ENCODE measurements around the gene ZNF440. TPM values are rescaled to one million over a fixed set of nuclear protein-coding genes. Genes with fewer than 3 reads are reported as not detected.

ZNF440 gene
- 2.3 and 6.9 TPM in 2 replicates for total RNA-seq

DNA sequence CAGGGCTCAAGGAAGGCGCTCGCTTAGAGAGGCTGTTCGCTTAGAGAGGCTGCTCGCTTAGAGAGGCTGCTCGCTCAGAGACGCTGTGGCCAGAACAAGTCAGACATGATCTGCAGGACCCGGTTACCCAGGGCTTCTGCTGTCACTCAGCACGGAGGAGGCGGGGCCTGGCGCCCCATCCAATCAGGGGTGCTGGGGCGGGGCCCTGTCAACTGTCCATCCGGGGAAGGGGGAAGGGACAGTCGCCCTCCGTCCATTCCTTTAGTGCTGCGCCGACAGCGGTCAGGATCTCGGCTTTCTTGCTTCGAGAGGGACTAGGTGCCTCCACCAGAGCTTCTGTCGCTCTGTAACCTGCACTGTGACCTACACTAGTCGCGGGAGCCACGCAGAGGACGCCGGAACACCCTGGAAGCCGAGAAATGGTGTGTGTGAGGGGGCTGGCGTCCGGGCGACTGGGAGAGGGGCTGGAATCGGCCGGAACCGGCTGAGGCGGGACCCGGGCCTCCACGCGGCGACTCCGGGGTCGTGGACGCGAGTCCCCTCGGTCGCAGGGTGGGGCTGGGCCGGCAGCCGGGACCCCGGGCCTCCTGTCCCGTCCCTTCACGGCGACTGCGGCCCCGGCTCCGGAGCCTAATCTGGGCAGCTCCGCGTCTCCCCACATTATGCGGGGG lies at the start of gene ZNF440:
ZNF440 (plus strand) TSS at position 245 of the 671 bp plus-strand sequence; CDS start at position 420, 175 bp downstream.

DNA sequence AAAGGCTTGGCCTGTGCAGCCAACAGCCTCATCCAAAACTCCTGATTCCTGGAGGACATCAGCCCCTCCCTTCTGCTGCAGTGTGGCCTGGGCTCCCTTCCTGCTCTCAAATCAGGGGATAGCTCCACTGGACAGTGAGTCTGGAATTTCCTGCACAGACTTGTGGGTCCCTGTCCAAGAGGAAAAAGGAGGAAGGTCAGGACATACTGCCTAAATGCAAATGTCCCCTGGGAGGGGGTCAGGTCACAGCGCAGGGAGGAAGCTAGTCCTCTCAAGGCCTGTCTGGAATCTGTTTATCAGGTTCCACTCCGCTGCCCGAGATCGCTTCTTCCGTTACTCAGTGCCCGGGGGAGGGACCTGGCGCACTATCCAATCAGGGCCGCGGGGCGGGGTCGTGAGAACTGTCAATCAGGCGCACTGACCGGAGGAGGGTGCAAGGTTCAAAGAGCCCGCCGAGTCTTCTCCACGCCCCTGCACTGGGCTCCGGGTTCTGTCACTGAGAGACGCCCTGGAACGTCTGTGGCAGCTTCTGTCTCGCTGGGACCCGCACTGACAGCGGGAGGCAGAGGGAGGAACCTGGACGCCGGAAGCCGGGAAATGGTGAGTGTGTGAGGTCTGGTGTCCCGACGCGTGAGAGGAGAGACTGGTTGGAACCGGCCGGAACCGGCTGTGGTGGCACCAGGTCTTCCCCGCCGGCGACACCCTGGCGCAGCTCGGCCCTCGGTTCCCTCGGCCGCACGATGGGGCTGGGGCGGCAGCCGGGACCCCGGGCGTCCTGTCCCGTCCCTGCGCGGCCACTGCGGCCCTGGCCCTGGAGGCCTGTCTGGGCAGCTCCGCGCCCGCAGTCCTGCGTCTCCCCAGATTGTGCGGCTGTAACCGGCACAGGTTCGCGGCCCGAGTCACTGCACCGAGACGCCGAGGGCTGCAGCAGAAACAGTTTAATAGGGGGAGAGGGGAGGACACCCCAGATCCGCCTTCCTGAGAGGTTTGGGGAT lies 47.2 kb upstream of the ZNF440 start, which contains the start of gene ZNF441:
ZNF441 (plus strand) TSS at position 404 of the 995 bp plus-strand sequence; CDS start at position 598, 194 bp downstream.

DNA sequence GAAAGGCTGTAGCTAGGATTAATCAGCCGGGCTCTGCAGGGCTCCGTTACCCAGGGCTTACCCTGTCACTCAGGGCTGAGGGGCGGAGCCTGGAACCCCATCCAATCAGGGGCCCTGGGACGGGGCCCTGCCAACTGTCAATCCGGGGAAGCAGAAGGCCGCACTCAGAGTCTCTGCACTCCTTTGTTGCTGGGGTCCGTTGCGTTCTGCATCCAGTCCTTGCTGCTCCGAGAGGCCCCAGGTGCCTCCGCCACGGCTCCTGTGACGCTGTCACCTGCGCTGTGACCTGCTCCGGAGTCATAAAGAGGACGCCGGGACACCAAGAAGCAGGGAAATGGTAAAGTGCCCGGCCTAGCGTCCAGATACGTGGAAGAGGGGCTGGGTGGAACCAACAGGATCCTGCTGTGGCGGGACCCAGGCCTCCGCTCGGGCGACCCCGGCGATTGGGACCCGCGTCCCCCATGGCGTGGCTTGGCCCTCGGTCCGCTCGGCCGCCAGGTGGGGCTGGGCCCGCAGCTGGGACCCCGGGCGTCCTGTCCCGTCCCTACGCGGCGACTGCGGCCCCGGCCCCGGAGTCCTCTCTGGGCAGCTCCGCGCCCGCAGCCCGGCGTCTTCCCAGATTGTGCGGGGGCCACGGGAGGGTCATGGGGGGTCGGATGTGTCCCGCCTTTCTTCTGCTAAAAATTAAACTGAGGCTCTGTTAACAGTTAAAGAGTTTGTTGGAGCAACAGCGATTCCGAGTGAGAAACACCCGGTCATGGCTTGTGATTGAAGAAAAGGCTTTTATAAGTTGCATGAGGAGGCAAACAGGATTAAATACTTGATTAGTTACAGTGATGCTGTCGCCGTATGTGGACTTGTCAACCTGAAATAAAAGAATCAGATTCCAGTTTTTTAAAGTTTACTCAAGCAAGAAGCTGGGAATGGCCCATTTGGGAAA lies 15.4 kb upstream of the ZNF440 start, which contains the start of gene ZNF491:
ZNF491 (plus strand) TSS at position 133 of the 940 bp plus-strand sequence. CDS start 7,431 bp downstream, outside the sequence.

DNA sequence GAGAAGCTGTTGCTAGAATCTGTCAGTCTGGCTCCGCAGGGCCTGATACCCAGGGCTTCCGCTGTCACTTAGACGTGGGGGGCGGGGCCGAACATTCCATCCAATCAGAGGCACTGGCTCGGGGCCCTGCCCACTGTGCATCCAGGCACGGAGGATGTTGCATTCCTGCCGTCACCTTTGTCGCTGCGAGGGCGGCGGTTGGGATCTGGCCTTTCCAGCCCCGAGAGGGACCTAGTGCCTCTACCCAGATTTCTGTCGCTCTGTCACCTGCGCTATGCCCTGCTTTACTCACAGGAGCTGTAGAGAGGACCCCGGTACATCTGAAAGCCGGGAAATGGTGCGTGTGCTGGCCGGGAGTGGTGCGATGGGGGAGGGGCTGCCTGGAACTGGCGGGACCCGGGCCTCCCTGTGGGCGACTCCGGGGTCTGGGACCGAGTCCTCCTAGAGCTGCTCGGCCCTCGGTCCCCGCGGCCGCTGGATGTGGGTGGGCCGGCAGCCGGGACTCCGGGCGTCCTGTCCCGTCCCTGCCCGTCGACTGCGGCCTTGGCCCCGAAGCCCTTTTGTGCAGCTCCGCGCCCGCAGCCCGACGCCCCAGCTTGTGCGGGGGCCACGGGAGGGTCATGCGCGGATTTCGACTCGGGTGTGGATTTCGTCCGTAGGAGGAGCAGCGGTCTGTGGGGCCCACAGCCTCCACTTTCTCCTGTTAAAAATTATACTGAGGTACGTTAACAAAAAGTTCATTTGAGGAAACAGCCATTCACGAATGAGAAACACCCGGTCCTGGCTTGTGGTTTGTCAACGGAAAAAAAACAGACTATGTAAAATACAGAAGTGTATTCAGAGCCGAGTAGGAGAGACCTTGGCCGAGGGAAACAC lies 34.8 kb downstream of the ZNF440 start, which contains the start of gene ZNF439:
ZNF439 (plus strand) TSS at position 133 of the 876 bp plus-strand sequence; CDS start at position 275, 142 bp downstream.

Other genes with a start within 250 kb of the ZNF440 start
- gene ACP5, start 236.6 kb upstream of the ZNF440 start, total RNA-seq = 1.9 TPM in 1 of 2 replicates, not detected in the other
- gene ZNF627, start 216.8 kb upstream of the ZNF440 start, total RNA-seq = 14.7 and 16.5 TPM in 2 replicates
- 3.0 and 3.4 TPM in 2 replicates for gene ZNF823, start 75.3 kb upstream of the ZNF440 start, total RNA-seq
- 2.1 and 2.5 TPM in 2 replicates for gene ZNF441, start 47.3 kb upstream of the ZNF440 start, total RNA-seq
- 0.39 and 1.0 TPM in 2 replicates for gene ZNF491, start 15.8 kb upstream of the ZNF440 start, total RNA-seq
- gene ZNF439, start 34.5 kb downstream of the ZNF440 start, total RNA-seq = 1.4 and 9.3 TPM in 2 replicates
- 4.3 and 13.3 TPM in 2 replicates for gene ZNF69, start 73.5 kb downstream of the ZNF440 start, total RNA-seq
- gene ZNF700, start 110.8 kb downstream of the ZNF440 start, total RNA-seq = 4.9 and 7.2 TPM in 2 replicates
- gene ZNF763, start 150.8 kb downstream of the ZNF440 start, total RNA-seq = 0.13 and 5.5 TPM in 2 replicates
- gene ZNF433, start 221.4 kb downstream of the ZNF440 start, total RNA-seq = 4.7 and 12.9 TPM in 2 replicates
- gene ZNF878, start 238.7 kb downstream of the ZNF440 start, total RNA-seq = 0.08 and 0.13 TPM in 2 replicates